ENCODE measurements around the gene SLC14A1.
A peak's percentile ranks its signal among the peaks of the same experiment; 100 is the strongest.

SLC14A1 gene

DNA sequence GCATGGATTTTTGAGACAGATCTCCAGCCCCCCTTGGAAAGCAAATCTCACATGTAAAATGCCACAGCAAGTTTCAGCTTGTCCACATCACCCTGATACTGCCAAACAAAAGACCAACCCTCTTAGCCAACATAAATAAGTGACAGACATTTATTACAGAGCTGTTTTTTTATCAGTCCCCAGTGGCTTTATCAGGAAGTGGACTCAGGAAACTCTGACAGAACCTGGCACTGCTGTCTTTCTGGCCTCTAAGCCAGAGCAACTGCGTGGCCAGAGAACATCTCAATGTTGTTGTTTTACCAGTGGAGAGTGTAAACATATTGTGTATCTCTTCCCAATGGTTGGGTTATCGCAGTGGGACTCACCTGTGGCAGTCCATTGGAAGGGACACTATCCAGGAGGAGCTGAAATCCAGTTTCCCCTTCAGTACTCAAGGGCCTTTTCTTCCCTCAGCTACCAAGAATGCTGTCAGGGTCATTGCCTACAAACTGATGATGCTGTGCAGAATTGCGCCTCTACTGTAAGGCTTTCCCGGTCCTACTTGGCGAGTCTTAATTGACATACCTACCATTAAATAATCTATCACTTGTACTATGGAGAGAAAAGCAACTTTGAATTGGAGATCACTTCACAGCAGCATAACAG is 22.0 kb downstream of the SLC14A1 start:
- TF ChIP-seq, protein P1, sequence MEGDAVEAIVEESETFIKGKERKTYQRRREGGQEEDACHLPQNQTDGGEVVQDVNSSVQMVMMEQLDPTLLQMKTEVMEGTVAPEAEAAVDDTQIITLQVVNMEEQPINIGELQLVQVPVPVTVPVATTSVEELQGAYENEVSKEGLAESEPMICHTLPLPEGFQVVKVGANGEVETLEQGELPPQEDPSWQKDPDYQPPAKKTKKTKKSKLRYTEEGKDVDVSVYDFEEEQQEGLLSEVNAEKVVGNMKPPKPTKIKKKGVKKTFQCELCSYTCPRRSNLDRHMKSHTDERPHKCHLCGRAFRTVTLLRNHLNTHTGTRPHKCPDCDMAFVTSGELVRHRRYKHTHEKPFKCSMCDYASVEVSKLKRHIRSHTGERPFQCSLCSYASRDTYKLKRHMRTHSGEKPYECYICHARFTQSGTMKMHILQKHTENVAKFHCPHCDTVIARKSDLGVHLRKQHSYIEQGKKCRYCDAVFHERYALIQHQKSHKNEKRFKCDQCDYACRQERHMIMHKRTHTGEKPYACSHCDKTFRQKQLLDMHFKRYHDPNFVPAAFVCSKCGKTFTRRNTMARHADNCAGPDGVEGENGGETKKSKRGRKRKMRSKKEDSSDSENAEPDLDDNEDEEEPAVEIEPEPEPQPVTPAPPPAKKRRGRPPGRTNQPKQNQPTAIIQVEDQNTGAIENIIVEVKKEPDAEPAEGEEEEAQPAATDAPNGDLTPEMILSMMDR (conservative IDR thresholded peaks at IDR 0.05): no peak; the same call in 1 of the 2 replicates
- peak overlapping the region; percentile 99 for H3K27ac ChIP-seq

DNA sequence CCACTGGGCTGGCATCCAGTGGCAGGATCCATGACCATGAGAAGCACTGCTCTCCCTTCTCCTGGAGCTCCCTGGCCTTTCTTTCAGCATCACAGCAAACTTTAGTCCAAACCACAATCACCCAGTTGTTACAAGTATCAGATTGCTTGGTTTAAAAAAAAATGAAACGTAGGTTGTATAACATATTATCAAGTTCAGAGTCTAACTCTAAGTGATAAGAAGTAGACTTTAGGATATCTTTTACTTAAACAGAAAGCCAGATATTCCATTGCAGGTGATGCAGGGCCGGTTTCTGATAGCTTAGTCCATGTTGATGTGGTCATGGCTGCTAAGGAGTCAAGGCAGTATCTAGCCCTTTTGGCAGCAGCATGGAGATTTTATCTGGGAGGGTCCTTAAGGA is 24.5 kb downstream of the SLC14A1 start:
- H3K27ac ChIP-seq: no peak overlapping the region
- TF ChIP-seq, protein P1 (conservative IDR thresholded peaks at IDR 0.05): no peak

DNA sequence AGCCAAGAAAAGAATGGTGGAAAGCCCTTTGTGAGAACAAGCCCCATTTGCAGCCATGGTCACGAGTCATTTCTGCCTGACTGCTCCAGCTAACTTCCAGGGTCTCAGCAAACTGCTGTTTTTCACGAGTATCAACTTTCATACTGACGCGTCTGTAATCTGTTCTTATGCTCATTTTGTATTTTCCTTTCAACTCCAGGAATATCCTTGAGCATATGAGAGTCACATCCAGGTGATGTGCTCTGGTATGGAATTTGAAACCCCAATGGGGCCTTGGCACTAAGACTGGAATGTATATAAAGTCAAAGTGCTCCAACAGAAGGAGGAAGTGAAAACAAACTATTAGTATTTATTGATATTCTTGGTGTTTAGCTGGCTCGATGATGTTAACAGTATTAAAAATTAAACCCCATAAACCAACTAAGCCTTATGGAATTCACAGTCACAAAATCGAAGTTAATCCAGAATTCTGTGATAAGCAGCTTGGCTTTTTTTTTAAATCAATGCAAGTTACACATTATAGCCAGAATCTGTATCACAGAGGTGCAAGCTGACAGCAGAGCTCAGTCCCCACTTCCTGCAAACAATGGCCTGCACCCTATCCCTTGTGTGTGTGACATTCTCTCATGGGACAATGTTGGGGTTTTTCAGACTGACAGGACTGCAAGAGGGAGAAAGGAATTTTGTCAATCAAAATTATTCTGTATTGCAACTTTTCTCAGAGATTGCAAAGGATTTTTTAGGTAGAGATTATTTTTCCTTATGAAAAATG is 26.1 kb downstream of the SLC14A1 start:
- H3K27ac ChIP-seq: no peak overlapping the region
- TF ChIP-seq, protein P1 (conservative IDR thresholded peaks at IDR 0.05): no peak

DNA sequence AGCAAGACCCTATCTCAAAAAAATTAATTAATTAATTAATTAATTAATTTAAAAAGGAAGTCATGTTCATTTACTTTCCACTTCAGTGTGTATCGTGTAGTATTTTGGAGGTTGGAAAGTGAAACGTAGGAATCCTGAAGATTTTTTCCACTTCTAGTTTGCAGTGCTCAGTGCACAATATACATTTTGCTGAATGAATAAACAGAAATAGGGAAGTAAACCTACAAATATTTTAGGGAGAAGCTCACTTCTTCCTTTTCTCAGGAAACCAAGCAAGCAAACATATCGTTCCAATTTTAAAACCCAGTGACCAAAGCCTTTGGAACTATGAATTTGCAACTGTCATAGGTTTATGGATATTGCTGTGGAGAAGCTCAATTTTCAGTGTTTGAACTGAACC is 27.8 kb downstream of the SLC14A1 start:
- no peak overlapping the region for H3K27ac ChIP-seq
- TF ChIP-seq, protein P1 (conservative IDR thresholded peaks at IDR 0.05): no peak

DNA sequence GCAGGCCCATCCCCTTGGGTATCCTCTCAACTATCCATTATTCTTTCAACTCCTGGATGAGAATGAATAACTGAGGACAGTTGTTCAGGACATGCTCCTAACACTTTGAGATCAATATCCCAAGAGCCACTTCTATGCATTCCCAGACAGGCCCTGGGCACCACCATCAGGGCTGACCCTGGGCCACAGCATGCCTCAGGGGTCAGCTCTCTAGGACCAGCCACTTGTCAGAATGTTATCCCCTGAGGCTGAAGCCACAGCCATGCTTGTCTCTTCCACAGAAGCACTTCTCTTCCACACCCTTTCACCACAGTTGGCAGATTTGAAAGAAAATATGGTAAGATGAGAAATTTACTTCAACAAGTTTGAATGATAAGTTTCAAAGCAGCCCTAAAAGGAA is 28.7 kb downstream of the SLC14A1 start:
- TF ChIP-seq, protein P1 (conservative IDR thresholded peaks at IDR 0.05): no peak
- H3K27ac ChIP-seq: no peak overlapping the region

DNA sequence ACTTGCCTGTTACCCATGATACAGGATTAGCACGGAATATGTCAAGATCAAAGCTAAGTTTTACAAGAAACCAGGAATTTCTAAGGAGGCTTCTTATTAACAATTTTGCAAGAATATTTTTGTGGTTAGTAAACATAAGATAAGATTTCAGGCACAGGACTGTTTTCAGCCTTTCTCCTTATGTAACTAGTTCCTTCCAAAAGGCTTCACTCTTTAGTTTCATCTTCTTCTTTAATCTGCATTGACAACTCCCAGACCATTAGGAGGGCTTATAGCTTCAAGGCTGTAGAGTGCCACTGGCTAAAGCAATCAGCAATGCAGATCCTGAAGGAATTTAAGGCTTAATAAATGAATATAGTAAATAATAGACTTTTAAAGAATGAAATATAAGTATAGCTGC is 29.3 kb downstream of the SLC14A1 start:
- H3K27ac ChIP-seq: no peak overlapping the region

DNA sequence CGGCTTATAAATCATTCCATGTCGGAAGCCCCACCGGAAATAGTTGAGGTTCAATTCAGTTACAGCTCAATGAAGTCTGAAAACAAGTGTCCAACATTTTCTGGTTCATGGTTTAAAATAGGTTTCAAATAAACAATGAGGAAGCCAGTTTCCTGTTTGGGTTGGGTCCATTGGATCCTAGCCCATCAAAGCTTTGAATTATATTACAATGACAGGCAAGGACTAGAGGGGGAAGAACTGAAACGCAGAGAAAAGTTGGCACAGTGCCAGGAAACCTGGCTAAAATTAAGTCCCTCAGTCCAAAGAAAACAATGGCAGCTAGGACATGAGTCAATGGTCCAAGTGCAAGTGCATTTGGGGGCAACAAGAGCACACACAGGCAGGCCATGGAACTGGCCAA is 32.0 kb downstream of the SLC14A1 start:
- H3K27ac ChIP-seq: peak overlapping the region; percentile 62
- TF ChIP-seq, protein P1 (conservative IDR thresholded peaks at IDR 0.05): no peak

More for the DNA sequence above, 29.3 kb downstream of the SLC14A1 start:
- TF ChIP-seq, protein P1 (conservative IDR thresholded peaks at IDR 0.05): no peak
